Measurements from ENCODE around the gene GPR157. TPM values are rescaled to one million over a fixed set of nuclear protein-coding genes. Genes with fewer than 3 reads are reported as not detected.
"Not testable (repeated sequence)": the region's sequence is repeated elsewhere in the genome, so short reads cannot be mapped to it uniquely, and the experiment has no call there.

GPR157 gene
- total and polyA plus RNA-seq, 4 donors, result 3.7 to 29.3 (median 7.3) TPM

DNA sequence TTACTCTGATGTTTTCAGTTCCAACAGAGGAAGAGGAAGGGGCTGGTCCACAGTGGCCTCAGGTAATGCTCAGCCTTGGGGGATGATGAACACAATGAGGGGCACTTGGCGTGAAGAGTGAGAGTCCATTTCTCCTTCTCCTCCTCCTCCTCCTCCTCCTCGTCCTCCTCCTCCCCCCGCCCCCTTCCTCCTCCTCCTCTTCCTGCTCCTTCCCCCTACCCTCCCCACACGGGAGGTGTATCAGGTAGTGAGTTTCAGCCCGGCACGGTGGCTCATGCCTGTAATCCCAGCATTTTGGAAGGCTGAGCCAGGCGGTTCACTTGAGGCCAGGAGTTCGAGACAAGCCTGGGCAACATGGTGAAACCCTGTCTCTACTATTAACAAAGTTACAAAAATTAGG lies 17.3 kb upstream of the GPR157 start:
- H3K9me3 ChIP-seq (ENCODE audit: control insufficient read depth in 4 of 4, insufficient read depth in 3 of 4, low read length in 3 of 4), result no peaks in the 10 kb centered on the region
- ATAC-seq (ENCODE audit: insufficient read depth, low FRiP score) (no peak), DNase-seq (no peak)
- peaks cover 0 to 35% (median 15%) of the 10 kb centered on the region in 5 donors for H3K4me1 ChIP-seq (ENCODE audit: control insufficient read depth in 5 of 5, insufficient read depth in 5 of 5, low read length in 5 of 5)
- whole genome bisulfite sequencing, 2 donors, result 66 to 72% methylated on average over 8 of the region's 8 CpGs
- H3K9ac ChIP-seq (ENCODE audit: insufficient read depth in 1 of 2, low read length in 2 of 2), result no peak overlapping the region
- TF ChIP-seq CTCF (IDR thresholded peaks at IDR 0.05; ENCODE audit: control extremely low read depth, extremely low read depth), result no peak
- peaks cover 0 to 11% (median 3%) of the 10 kb centered on the region in 4 donors for H3K36me3 ChIP-seq (ENCODE audit: control insufficient read depth in 4 of 4, insufficient read depth in 4 of 4, low read length in 4 of 4)
- H3K27me3 ChIP-seq (ENCODE audit: control insufficient read depth in 3 of 3, insufficient read depth in 3 of 3, low read length in 2 of 3), result no peaks in the 10 kb centered on the region
- H3K4me3 ChIP-seq, result no peak overlapping the region
- H3K27ac ChIP-seq (ENCODE audit: low read depth in 1 of 2, low read length in 1 of 2), result no peak overlapping the region

GRCh38 chr1:9145714-9146113 lies 16.8 kb upstream of the GPR157 start:
- Histone ChIP-seq H3K4me1 (ENCODE audit: control insufficient read depth in 5 of 5, insufficient read depth in 5 of 5, low read length in 5 of 5) (peaks cover 0 to 31% (median 12%) of the 10 kb centered on the region in 5 donors), H3K4me3 (no peak overlapping the region), H3K27ac (ENCODE audit: low read depth in 1 of 2, low read length in 1 of 2) (no peak overlapping the region), H3K27me3 (ENCODE audit: control insufficient read depth in 3 of 3, insufficient read depth in 3 of 3, low read length in 2 of 3) (no peaks in the 10 kb centered on the region), H3K9ac (ENCODE audit: insufficient read depth in 1 of 2, low read length in 2 of 2) (no peak overlapping the region), H3K9me3 (ENCODE audit: control insufficient read depth in 4 of 4, insufficient read depth in 3 of 4, low read length in 3 of 4) (no peaks in the 10 kb centered on the region), H3K36me3 (ENCODE audit: control insufficient read depth in 4 of 4, insufficient read depth in 4 of 4, low read length in 4 of 4) (peaks cover 0 to 10% (median 2%) of the 10 kb centered on the region in 4 donors)
- DNase-seq, result no peak
- TF ChIP-seq CTCF (IDR thresholded peaks at IDR 0.05; ENCODE audit: control extremely low read depth, extremely low read depth), result no peak
- no peak for ATAC-seq (ENCODE audit: insufficient read depth, low FRiP score)
- 85 to 88% methylated on average over 5 of the region's 5 CpGs for WGBS, 2 donors

GRCh38 chr1:9145021-9145668 lies 16.2 kb upstream of the GPR157 start:
- WGBS, 2 donors, result 80 to 87% methylated on average over 17 of the region's 17 CpGs
- no peak for TF ChIP-seq CTCF (IDR thresholded peaks at IDR 0.05; ENCODE audit: control extremely low read depth, extremely low read depth)
- Histone ChIP-seq H3K4me3 (no peak overlapping the region), H3K27me3 (ENCODE audit: control insufficient read depth in 3 of 3, insufficient read depth in 3 of 3, low read length in 2 of 3) (no peaks in the 10 kb centered on the region), H3K36me3 (ENCODE audit: control insufficient read depth in 4 of 4, insufficient read depth in 4 of 4, low read length in 4 of 4) (peaks cover 0 to 5% (median under 1%) of the 10 kb centered on the region in 4 donors), H3K9ac (ENCODE audit: insufficient read depth in 1 of 2, low read length in 2 of 2) (no peak overlapping the region), H3K9me3 (ENCODE audit: control insufficient read depth in 4 of 4, insufficient read depth in 3 of 4, low read length in 3 of 4) (no peaks in the 10 kb centered on the region), H3K4me1 (ENCODE audit: control insufficient read depth in 5 of 5, insufficient read depth in 5 of 5, low read length in 5 of 5) (peaks cover 0 to 30% (median 10%) of the 10 kb centered on the region in 5 donors), H3K27ac (ENCODE audit: low read depth in 1 of 2, low read length in 1 of 2) (no peak overlapping the region)
- DNase-seq (no peak), ATAC-seq (ENCODE audit: insufficient read depth, low FRiP score) (no peak)

DNA sequence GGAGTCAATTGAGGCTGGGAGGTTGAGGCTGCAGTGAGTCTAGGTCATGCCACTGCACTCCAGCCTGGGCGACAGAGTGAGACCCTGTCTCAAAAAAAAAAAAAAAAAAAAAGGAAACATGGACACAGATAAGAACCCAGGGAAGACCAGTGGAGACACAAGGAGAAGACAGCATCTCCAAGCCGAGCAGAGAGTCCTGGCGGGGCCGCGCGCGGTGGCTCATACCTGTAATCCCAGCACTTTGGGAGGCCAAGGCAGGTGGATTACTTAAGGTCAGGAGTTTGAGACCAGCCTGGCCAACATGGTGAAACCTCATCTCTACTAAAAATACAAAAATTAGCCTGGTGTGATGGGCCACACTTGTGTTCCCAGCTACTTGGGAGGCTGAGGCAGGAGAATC lies 15.6 kb upstream of the GPR157 start:
- H3K9ac ChIP-seq (ENCODE audit: insufficient read depth in 1 of 2, low read length in 2 of 2); H3K27ac ChIP-seq (ENCODE audit: low read depth in 1 of 2, low read length in 1 of 2); H3K9me3 ChIP-seq (ENCODE audit: control insufficient read depth in 4 of 4, insufficient read depth in 3 of 4, low read length in 3 of 4); ATAC-seq (ENCODE audit: insufficient read depth, low FRiP score); H3K4me3 ChIP-seq; DNase-seq; H3K36me3 ChIP-seq (ENCODE audit: control insufficient read depth in 4 of 4, insufficient read depth in 4 of 4, low read length in 4 of 4); H3K27me3 ChIP-seq (ENCODE audit: control insufficient read depth in 3 of 3, insufficient read depth in 3 of 3, low read length in 2 of 3): not testable (repeated sequence)
- 97% methylated on average over 7 of the region's 7 CpGs for WGBS, 2 donors
- peaks cover 0 to 30% (median 4%) of the 10 kb centered on the region in 5 donors for H3K4me1 ChIP-seq (ENCODE audit: control insufficient read depth in 5 of 5, insufficient read depth in 5 of 5, low read length in 5 of 5)
